ENCODE data around the gene GPR156.

DNA sequence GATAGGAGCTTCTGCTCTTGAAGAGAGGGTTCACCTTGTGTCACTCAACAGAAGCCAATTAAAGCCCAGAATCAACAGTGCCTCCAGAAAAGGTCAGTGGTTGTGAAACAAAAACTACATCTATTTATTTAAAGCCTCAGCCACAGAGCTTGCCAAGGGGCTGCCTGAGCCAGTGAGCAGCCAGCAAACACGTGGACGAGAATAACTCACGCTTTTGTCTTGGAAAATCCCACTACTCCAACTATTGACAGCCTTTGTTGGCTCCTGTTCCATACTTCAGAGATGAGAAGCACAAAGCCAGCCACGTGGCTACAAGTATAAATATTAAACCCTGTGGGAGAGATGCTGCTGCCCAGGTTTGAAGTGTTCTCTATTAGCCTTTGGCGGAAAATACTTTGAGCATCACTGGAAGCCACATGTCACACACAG, 10.3 kb downstream of the GPR156 start:
- TF ChIP-seq CTCF (conservative IDR thresholded peaks at IDR 0.05 in 1 of 2, IDR thresholded peaks at IDR 0.05 in 1 of 2; ENCODE audit: extremely low read depth in 1 of 2, insufficient read depth in 1 of 2, low read depth in 1 of 2, low read length in 2 of 2) (no peak), EZH2 (IDR thresholded peaks at IDR 0.05; ENCODE audit: borderline replicate concordance, low read length) (no peak)

Data from mammary epithelial cell (primary cell).